ENCODE data around the gene EFNA3. TPM values are rescaled to one million over a fixed set of nuclear protein-coding genes. Genes with fewer than 3 reads are reported as not detected.

The EFNA3 gene
- polyA plus RNA-seq, 4 donors = 2.0 to 7.0 (median 5.4) TPM

GRCh38 chr1:155091071-155092051, 12.7 kb downstream of the EFNA3 start:
- peak; percentile 71 to 90 for DNase-seq
- H3K27ac ChIP-seq (ENCODE audit: low read depth in 1 of 3, low read length in 2 of 3) = no peak overlapping the region
- 14 to 24% (median 16%) methylated on average over 29 of the region's 29 CpGs for WGBS, 3 donors

GRCh38 chr1:155092131-155092530, 13.5 kb downstream of the EFNA3 start:
- WGBS, 3 donors = 70 to 82% (median 71%) methylated on average over 6 of the region's 6 CpGs
- no peak for FAIRE-seq

More at GRCh38 chr1:155091071-155092051, 12.7 kb downstream of the EFNA3 start:
- no peaks in the 10 kb centered on the region for H3K27me3 ChIP-seq (ENCODE audit: control insufficient read depth in 3 of 3, insufficient read depth in 3 of 3, low read length in 3 of 3)
- FAIRE-seq = no peak
- no peaks in the 10 kb centered on the region for H3K9me3 ChIP-seq (ENCODE audit: control insufficient read depth in 2 of 2, insufficient read depth in 1 of 2, low read depth in 1 of 2, low read length in 1 of 2)
- H3K4me3 ChIP-seq (ENCODE audit: low read depth in 1 of 3, low read length in 3 of 3) = no peak overlapping the region
- peaks cover 0 to 15% (median 0%) of the 10 kb centered on the region in 3 donors for H3K4me1 ChIP-seq (ENCODE audit: control insufficient read depth in 3 of 3, insufficient read depth in 2 of 3, low read depth in 1 of 3, low read length in 2 of 3)
- peaks cover 0 to 9% (median 0%) of the 10 kb centered on the region in 3 donors for H3K36me3 ChIP-seq (ENCODE audit: control insufficient read depth in 3 of 3, insufficient read depth in 2 of 3, low read depth in 1 of 3, low read length in 3 of 3)

GRCh38 chr1:155092641-155093040, 14.0 kb downstream of the EFNA3 start:
- Histone ChIP-seq H3K4me3 (ENCODE audit: low read depth in 1 of 3, low read length in 3 of 3) (no peak overlapping the region), H3K27me3 (ENCODE audit: control insufficient read depth in 3 of 3, insufficient read depth in 3 of 3, low read length in 3 of 3) (no peaks in the 10 kb centered on the region), H3K36me3 (ENCODE audit: control insufficient read depth in 3 of 3, insufficient read depth in 2 of 3, low read depth in 1 of 3, low read length in 3 of 3) (no peaks in the 10 kb centered on the region), H3K4me1 (ENCODE audit: control insufficient read depth in 3 of 3, insufficient read depth in 2 of 3, low read depth in 1 of 3, low read length in 2 of 3) (peaks cover 0 to 14% (median 0%) of the 10 kb centered on the region in 3 donors), H3K9me3 (ENCODE audit: control insufficient read depth in 2 of 2, insufficient read depth in 1 of 2, low read depth in 1 of 2, low read length in 1 of 2) (no peaks in the 10 kb centered on the region), H3K27ac (ENCODE audit: low read depth in 1 of 3, low read length in 2 of 3) (no peak overlapping the region)
- 82 to 92% (median 88%) methylated on average over 12 of the region's 12 CpGs for WGBS, 3 donors
- DNase-seq = no peak
- no peak for FAIRE-seq

More at GRCh38 chr1:155092131-155092530, 13.5 kb downstream of the EFNA3 start:
- DNase-seq = no peak
- Histone ChIP-seq H3K4me3 (ENCODE audit: low read depth in 1 of 3, low read length in 3 of 3) (no peak overlapping the region), H3K9me3 (ENCODE audit: control insufficient read depth in 2 of 2, insufficient read depth in 1 of 2, low read depth in 1 of 2, low read length in 1 of 2) (no peaks in the 10 kb centered on the region), H3K27me3 (ENCODE audit: control insufficient read depth in 3 of 3, insufficient read depth in 3 of 3, low read length in 3 of 3) (no peaks in the 10 kb centered on the region), H3K27ac (ENCODE audit: low read depth in 1 of 3, low read length in 2 of 3) (no peak overlapping the region), H3K36me3 (ENCODE audit: control insufficient read depth in 3 of 3, insufficient read depth in 2 of 3, low read depth in 1 of 3, low read length in 3 of 3) (peaks cover 0 to under 1% (median 0%) of the 10 kb centered on the region in 3 donors), H3K4me1 (ENCODE audit: control insufficient read depth in 3 of 3, insufficient read depth in 2 of 3, low read depth in 1 of 3, low read length in 2 of 3) (peaks cover 0 to 14% (median 0%) of the 10 kb centered on the region in 3 donors)

- FAIRE-seq (no peak), DNase-seq (peak; percentile 60 to 68)
- Histone ChIP-seq H3K36me3 (ENCODE audit: control insufficient read depth in 3 of 3, insufficient read depth in 2 of 3, low read depth in 1 of 3, low read length in 3 of 3) (no peaks in the 10 kb centered on the region), H3K4me1 (ENCODE audit: control insufficient read depth in 3 of 3, insufficient read depth in 2 of 3, low read depth in 1 of 3, low read length in 2 of 3) (peaks cover 0 to 14% (median 0%) of the 10 kb centered on the region in 3 donors), H3K9me3 (ENCODE audit: control insufficient read depth in 2 of 2, insufficient read depth in 1 of 2, low read depth in 1 of 2, low read length in 1 of 2) (no peaks in the 10 kb centered on the region), H3K27me3 (ENCODE audit: control insufficient read depth in 3 of 3, insufficient read depth in 3 of 3, low read length in 3 of 3) (no peaks in the 10 kb centered on the region), H3K27ac (ENCODE audit: low read depth in 1 of 3, low read length in 2 of 3) (peak overlapping the region in 1 of 3 donors; percentile 47), H3K4me3 (ENCODE audit: low read depth in 1 of 3, low read length in 3 of 3) (no peak overlapping the region)
- 16 to 24% (median 18%) methylated on average over 13 of the region's 13 CpGs for WGBS, 3 donors
These were observed 15.4 kb downstream of the EFNA3 start for GRCh38 chr1:155093911-155094621.

GRCh38 chr1:155094622-155094948, 15.9 kb downstream of the EFNA3 start:
- Histone ChIP-seq H3K4me3 (ENCODE audit: low read depth in 1 of 3, low read length in 3 of 3) (no peak overlapping the region), H3K9me3 (ENCODE audit: control insufficient read depth in 2 of 2, insufficient read depth in 1 of 2, low read depth in 1 of 2, low read length in 1 of 2) (no peaks in the 10 kb centered on the region), H3K36me3 (ENCODE audit: control insufficient read depth in 3 of 3, insufficient read depth in 2 of 3, low read depth in 1 of 3, low read length in 3 of 3) (no peaks in the 10 kb centered on the region), H3K4me1 (ENCODE audit: control insufficient read depth in 3 of 3, insufficient read depth in 2 of 3, low read depth in 1 of 3, low read length in 2 of 3) (peaks cover 0 to 14% (median 0%) of the 10 kb centered on the region in 3 donors), H3K27me3 (ENCODE audit: control insufficient read depth in 3 of 3, insufficient read depth in 3 of 3, low read length in 3 of 3) (no peaks in the 10 kb centered on the region), H3K27ac (ENCODE audit: low read depth in 1 of 3, low read length in 2 of 3) (no peak overlapping the region)
- DNase-seq (no peak), FAIRE-seq (no peak)
- 60 to 80% (median 68%) methylated on average over 2 of the region's 2 CpGs for WGBS, 3 donors

GRCh38 chr1:155099331-155099730, 20.7 kb downstream of the EFNA3 start:
- no peak overlapping the region for H3K27ac ChIP-seq (ENCODE audit: low read depth in 1 of 3, low read length in 2 of 3)
- no peaks in the 10 kb centered on the region for H3K9me3 ChIP-seq (ENCODE audit: control insufficient read depth in 2 of 2, insufficient read depth in 1 of 2, low read depth in 1 of 2, low read length in 1 of 2)
- H3K4me3 ChIP-seq (ENCODE audit: low read depth in 1 of 3, low read length in 3 of 3) = no peak overlapping the region
- H3K36me3 ChIP-seq (ENCODE audit: control insufficient read depth in 3 of 3, insufficient read depth in 2 of 3, low read depth in 1 of 3, low read length in 3 of 3) = no peaks in the 10 kb centered on the region
- FAIRE-seq = no peak
- DNase-seq = peak in 1 of 2 donors; percentile 79
- no peaks in the 10 kb centered on the region for H3K27me3 ChIP-seq (ENCODE audit: control insufficient read depth in 3 of 3, insufficient read depth in 3 of 3, low read length in 3 of 3)
- WGBS, 3 donors = 22 to 60% (median 35%) methylated on average over 7 of the region's 7 CpGs
- peaks cover 0 to 12% (median 0%) of the 10 kb centered on the region in 3 donors for H3K4me1 ChIP-seq (ENCODE audit: control insufficient read depth in 3 of 3, insufficient read depth in 2 of 3, low read depth in 1 of 3, low read length in 2 of 3)

- Histone ChIP-seq H3K4me3 (ENCODE audit: low read depth in 1 of 3, low read length in 3 of 3) (no peak overlapping the region), H3K4me1 (ENCODE audit: control insufficient read depth in 3 of 3, insufficient read depth in 2 of 3, low read depth in 1 of 3, low read length in 2 of 3) (peaks cover 3 to 39% (median 6%) of the 10 kb centered on the region in 3 donors), H3K36me3 (ENCODE audit: control insufficient read depth in 3 of 3, insufficient read depth in 2 of 3, low read depth in 1 of 3, low read length in 3 of 3) (no peaks in the 10 kb centered on the region), H3K27me3 (ENCODE audit: control insufficient read depth in 3 of 3, insufficient read depth in 3 of 3, low read length in 3 of 3) (no peaks in the 10 kb centered on the region), H3K27ac (ENCODE audit: low read depth in 1 of 3, low read length in 2 of 3) (no peak overlapping the region), H3K9me3 (ENCODE audit: control insufficient read depth in 2 of 2, insufficient read depth in 1 of 2, low read depth in 1 of 2, low read length in 1 of 2) (no peaks in the 10 kb centered on the region)
- DNase-seq (no peak), FAIRE-seq (no peak)
- 76 to 86% (median 83%) methylated on average over 9 of the region's 9 CpGs for WGBS, 3 donors
These were observed 24.7 kb downstream of the EFNA3 start for GRCh38 chr1:155103325-155103724.

Measured in small intestine (tissue), 7 donors.